IPS-NIHi7 (cell line): Measurements from ENCODE around the gene FXN.
A peak's percentile ranks its signal among the peaks of the same experiment; 100 is the strongest.
"Not testable (repeated sequence)": the region's sequence is repeated elsewhere in the genome, so short reads cannot be mapped to it uniquely, and the experiment has no call there.

Source experiments
- DNase-seq: peaks from one replicate; pipeline ENCODE4 v3.0.0; 2012; ENCODE audit warnings: mixed read lengths; ENCODE audit errors: extremely low spot score

The FXN gene

GRCh38 chr9:69027355-69028097, 8.0 kb upstream of the FXN start:
- peak; percentile 70 for DNase-seq

GRCh38 chr9:69028754-69029153, 6.8 kb upstream of the FXN start:
- DNase-seq: no peak

- DNase-seq: no peak
These were observed 6.0 kb upstream of the FXN start for GRCh38 chr9:69029535-69029934.

GRCh38 chr9:69030851-69031645, 4.5 kb upstream of the FXN start:
- DNase-seq: peak; percentile 4

GRCh38 chr9:69034071-69034470, 1.5 kb upstream of the FXN start:
- DNase-seq: no peak

- no peak for DNase-seq
These were observed 757 bp downstream of the FXN start for GRCh38 chr9:69036309-69036708.

- DNase-seq: no peak
These were observed 1.2 kb downstream of the FXN start for GRCh38 chr9:69036799-69037198.

GRCh38 chr9:69040646-69041045, 5.1 kb downstream of the FXN start:
- no peak for DNase-seq

GRCh38 chr9:69044240-69045219, 9.0 kb downstream of the FXN start:
- DNase-seq: peak; percentile 38

GRCh38 chr9:69045821-69046220, 10.3 kb downstream of the FXN start:
- no peak for DNase-seq

GRCh38 chr9:69046723-69047122, 11.2 kb downstream of the FXN start:
- DNase-seq: no peak

GRCh38 chr9:69047371-69047770, 11.8 kb downstream of the FXN start:
- DNase-seq: no peak

GRCh38 chr9:69049094-69049493, 13.5 kb downstream of the FXN start:
- no peak for DNase-seq

GRCh38 chr9:69050936-69051335, 15.4 kb downstream of the FXN start:
- not testable (repeated sequence) for DNase-seq

GRCh38 chr9:69054989-69055388, 19.4 kb downstream of the FXN start:
- DNase-seq: no peak

GRCh38 chr9:69056191-69056815, 20.8 kb downstream of the FXN start:
- no peak for DNase-seq

- DNase-seq: no peak
These were observed 22.5 kb downstream of the FXN start for GRCh38 chr9:69058101-69058500.

- DNase-seq: no peak
These were observed 25.2 kb downstream of the FXN start for GRCh38 chr9:69060766-69061165.

- no peak for DNase-seq
These were observed 26.6 kb downstream of the FXN start for GRCh38 chr9:69062195-69062594.

GRCh38 chr9:69063839-69064238, 28.3 kb downstream of the FXN start:
- no peak for DNase-seq

- no peak for DNase-seq
These were observed 30.1 kb downstream of the FXN start for GRCh38 chr9:69065660-69066059.

- DNase-seq: peak; percentile 57
These were observed 31.4 kb downstream of the FXN start for GRCh38 chr9:69066955-69067354.
